GM12873 (cell line): Measurements from ENCODE around the gene ARFGEF2.

Source experiments
- TF ChIP-seq, protein P1 (sequence below): IDR thresholded peaks from 2 replicates; pipeline ENCODE4 v1.5.1; 2012; ENCODE audit warnings: low read depth, mild to moderate bottlenecking, moderate library complexity, low read length, control low read depth; ENCODE audit not compliant: insufficient read depth; ENCODE audit errors: missing control alignments

The ARFGEF2 gene

DNA sequence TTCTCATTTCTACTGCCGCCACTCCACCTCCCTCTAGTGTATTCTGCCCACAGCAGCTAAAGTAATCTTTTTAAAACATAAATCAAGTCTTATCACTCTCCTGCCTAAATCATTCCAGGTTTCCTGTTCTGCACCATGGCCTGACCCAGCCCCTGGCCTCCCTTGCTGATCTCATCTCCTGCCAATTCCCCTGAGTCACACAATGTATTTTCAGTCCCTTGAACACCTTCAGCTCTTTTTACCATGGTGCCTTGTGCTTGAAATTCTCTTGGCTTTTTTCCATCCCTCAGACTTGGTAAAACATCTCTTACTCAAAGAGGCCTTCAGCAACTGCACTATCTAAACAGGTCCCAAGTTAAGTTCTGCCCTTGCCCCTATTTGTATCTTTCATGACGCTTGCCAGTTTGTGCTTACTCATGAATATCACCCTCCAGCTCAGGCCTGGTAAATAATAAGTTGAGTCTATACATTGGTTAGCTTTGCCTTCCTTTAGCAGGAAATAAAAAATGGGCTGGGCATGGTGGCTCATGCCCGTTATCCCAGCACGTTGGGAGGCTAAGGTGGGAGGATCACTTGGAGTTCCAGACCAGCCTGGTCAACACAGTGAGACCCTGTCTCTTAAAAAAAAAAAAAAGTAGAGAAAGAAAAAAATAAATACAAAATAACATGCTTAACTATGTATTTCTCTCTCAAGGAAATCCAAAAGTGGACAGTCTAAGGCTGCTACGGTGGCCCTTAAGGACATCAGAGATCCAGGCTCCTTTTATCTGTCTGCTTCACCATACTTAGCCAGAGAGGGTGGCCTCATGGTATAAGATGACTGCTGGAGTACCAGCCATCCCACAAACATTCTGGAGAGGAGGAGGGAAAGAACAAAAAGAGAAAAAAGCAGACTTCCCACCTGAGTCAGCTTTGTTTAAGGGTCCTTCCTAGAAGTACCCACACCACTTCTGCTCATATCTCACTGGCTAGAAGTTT, 62.2 kb downstream of the ARFGEF2 start:
- TF ChIP-seq, protein P1, sequence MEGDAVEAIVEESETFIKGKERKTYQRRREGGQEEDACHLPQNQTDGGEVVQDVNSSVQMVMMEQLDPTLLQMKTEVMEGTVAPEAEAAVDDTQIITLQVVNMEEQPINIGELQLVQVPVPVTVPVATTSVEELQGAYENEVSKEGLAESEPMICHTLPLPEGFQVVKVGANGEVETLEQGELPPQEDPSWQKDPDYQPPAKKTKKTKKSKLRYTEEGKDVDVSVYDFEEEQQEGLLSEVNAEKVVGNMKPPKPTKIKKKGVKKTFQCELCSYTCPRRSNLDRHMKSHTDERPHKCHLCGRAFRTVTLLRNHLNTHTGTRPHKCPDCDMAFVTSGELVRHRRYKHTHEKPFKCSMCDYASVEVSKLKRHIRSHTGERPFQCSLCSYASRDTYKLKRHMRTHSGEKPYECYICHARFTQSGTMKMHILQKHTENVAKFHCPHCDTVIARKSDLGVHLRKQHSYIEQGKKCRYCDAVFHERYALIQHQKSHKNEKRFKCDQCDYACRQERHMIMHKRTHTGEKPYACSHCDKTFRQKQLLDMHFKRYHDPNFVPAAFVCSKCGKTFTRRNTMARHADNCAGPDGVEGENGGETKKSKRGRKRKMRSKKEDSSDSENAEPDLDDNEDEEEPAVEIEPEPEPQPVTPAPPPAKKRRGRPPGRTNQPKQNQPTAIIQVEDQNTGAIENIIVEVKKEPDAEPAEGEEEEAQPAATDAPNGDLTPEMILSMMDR, result no peak

DNA sequence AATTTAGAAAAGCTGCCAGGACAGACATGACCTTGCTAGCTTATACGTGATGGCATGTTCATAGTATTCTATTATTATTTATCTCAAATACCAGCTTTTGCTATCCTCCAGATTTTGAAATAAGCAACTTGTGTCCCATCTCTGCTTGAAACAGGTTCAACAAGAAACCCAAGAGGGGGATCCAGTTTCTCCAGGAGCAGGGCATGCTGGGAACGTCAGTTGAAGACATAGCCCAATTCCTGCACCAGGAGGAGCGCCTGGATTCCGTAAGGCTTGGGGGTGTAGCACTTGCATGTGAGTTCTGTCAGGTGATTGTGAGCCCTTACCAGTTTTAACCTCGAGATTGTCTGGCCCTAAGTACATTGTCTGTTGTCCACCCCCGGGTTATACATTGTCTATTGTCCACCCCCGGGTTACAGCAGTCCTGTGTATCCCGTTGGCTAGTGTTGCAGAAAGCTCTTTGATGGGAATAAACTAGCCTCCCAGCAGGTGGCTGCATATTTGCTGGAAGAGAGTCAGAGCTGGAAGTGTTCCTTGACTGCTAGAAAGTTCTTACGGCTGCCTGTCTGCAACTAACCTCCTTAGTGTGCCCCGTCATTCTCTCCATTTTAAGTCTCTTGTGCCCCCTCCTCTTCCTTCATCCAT, 63.2 kb downstream of the ARFGEF2 start:
- TF ChIP-seq, protein P1, result no peak

DNA sequence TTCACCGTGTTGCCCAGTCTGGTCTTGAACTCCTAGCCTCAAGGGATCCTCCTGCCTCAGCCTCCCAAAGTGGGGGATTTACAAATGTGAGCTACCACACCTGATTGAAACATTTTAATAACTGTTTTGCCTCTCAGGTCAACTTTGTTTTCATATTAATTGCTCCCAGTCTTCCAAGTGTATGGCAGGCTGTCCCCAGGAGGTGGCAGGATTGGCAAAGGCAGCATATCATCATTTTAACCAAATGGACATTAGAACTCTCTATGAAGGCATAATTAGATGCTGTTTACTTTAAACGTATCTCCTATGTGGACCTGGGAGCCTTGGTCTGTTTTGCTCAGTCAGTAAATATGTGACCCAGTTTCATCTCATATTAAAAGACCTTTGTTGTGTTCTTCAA, 65.4 kb downstream of the ARFGEF2 start:
- TF ChIP-seq, protein P1, result peak; percentile 26

DNA sequence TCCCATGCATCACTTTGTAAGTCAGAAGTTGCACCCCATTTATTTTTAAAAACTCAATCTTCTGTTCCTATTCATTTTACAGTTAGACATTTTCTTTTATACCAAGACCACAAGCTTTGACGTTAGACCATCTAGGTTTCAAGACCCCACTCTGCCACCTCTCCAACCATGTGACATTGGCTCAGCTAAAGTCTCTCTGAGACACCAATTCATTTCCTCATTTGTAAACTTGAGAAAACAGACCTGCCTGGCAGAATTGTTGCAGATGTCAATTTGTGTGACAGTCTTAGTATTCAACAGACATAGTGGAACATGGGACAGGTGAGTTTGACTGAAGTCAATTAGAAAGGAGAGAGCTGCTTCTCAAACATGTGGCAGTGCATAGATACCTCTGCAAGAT, 69.0 kb downstream of the ARFGEF2 start:
- TF ChIP-seq, protein P1, result no peak

DNA sequence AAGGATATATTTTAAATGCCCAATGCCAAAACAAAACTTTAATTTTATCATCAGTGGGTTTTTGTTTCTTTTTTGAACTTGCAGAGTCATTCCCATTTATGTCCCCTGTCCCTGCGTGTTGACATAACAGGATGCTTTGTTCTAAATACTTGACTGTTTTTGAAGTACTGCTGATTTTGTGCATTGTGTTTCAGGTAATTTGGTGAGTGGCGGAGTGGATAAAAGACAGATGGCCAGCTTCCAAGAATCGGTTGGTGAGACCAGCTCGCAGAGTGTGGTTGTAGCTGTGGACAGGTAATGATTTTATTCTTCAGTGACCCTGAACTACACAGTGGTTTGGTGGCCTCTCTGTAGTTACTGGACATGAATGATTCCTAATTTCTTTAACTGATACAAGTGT, 74.1 kb downstream of the ARFGEF2 start:
- TF ChIP-seq, protein P1, result no peak

DNA sequence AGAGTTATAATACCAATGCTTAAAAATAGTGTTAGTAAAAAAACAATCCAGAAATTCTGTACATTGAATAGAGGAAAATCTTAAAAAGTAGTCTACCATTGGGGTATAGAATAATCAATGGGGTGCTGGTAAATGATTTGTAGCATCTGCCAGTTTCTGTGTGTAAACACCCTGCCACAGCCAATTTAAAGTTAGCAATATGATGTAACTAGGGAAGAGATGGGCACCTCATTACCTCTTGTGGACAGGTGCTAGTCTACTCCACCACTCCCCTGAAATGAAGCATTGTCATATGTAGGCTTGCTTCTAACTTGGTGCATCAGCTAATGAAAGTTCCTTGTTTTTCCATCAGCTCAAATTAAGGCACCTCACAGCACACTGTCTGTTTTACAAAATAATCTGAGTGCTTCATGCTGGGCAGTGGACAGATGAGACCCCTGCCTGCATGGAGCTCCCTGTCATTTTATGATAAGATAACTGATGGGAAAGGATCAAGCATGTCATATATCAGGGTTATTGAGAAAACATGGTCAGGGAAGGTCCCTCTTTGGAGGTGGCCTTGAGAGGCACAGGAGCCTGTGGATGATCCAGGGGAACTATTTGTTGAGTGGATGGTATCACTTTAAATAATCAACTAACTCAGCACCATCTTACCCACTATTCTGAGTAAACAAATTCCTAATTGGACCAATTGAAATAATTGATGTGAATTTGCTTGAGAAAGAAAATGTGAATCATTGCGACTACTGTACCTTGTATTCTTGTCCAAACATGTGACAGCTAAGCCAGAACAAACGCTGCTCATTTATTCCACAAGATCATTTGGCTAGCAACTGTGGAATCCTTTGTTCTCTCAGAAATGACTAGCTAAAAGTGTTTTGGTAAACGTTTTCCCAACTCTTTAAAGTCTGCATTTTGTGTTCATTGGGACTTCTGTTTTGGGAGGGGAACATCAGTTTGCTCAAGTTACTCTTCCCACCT, 78.7 kb downstream of the ARFGEF2 start:
- TF ChIP-seq, protein P1, result no peak
